GM19324 (cell line): ENCODE measurements around the gene RABGAP1L.
"Not testable (repeated sequence)": the region's sequence is repeated elsewhere in the genome, so short reads cannot be mapped to it uniquely, and the experiment has no call there.

ENCODE experiments used
- ATAC-seq: cut with Tn5 transposase; IDR thresholded peaks from one replicate; pipeline ENCODE4 v1.9.1; 2021; ENCODE audit warnings: mild to moderate bottlenecking, moderate library complexity; ENCODE audit not compliant: unreplicated experiment, low FRiP score

The RABGAP1L gene

DNA sequence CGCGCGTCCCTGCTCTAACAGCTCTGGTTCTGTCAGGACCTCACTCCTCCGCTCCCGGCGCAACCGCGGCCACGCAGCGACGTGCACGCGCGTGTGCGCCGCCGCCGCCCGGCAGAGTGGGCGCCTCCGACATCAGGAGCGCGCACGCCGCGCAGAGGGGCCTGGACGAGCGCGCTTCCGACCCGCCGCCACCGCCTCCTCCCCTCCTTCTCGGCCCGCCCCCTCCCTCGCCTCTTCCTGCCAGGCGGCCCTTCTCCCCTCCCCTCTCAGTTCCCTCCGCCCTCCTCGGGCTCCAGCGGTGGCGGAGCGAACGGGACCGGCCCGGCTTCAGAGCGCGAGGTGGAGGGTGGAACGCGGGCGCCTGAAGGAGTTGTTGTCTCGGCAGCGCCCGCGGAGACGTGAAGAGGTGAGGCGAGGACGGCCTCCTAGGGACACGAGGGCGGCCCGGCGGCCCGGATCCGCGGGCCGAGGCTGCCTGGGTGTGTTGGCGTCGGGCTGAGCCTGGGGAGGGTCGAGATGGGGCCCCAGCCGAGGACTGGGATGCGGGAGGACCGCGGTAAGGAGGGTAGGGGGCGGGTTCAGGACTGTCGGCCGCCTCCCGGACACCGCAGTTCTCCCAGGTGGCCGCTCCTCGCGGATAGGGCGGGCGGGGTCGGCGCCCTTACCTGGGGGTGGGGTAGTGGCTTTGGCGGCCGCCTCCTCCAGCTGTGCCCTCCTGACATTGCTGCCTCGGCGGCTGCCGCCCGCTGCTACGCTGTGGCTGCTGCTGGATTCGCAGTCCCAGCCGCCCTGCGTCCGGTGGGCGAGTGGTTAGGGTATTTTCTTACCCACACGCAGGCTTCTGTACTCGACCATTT lies at the start of gene RABGAP1L:
RABGAP1L (plus strand) TSS at position 269 of the 857 bp plus-strand sequence.
- peak; percentile 68 for ATAC-seq

DNA sequence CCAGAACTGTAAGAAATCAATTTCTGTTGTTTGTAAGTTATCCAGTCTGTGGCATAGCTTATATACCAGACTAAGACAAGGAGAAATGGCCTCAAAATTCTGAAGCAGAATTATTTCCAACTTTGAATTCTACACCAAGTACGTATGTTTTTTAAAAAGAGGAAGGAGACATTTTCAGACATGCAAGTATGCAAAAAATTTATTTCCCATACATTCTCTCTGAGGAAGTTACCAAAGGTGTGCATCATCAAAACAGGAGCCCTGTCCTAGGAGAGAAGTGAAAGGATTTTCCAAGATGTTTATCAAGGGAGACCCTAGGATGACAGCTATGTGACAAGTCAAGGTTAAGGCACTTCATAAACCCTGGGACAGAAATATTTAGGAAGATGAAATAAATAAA lies 49.3 kb upstream of the RABGAP1L start:
- no peak for ATAC-seq

DNA sequence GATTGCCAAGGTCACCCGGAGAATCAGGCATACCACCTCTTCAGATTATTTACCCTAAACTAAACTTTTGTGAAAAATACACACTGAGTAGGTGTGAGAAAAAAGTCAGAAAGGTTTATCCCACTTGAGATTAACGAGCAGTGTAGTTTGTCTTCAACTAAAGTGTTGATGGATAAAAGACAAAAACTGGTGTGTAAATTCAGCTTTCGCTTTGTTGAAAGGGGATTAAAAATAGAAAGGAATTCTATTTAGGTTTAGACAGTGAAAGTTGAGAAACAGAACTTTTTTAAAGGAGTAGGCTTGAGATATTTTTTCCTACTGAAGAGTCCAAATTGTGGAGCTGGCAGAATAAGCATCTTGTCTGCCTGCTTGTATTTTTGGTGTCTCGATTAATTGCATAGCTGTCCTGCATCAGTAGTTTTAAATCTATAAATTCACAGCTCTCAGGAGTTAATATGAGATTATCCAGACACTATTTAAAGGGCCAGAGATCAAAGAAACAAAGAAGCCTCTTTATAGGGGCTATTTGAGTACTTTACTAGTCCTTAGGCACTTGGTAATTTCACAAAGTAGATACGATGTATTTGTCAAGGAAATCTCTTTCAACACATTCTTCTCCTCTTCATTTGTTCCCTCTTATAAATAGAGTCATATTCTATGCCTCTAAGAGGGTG lies 46.7 kb upstream of the RABGAP1L start:
- ATAC-seq = no peak

DNA sequence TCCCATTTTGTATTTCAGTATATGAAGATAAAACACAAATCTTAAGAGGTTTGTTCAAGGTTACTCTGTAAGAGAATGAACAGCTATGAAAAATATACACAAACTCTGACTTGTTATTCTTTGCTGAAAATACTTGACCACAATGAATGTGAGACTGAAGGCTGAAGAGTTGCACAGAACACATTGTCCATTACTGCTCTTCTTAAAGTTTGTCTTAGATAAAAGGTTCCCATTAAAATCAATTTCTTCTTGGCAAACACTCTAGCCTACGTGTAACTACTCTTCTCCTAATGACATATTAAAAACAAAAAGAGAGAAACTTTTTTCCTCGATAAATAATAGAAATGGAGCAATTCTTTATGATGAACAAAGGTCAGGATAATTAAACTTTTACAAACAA lies 45.2 kb upstream of the RABGAP1L start:
- ATAC-seq = no peak

DNA sequence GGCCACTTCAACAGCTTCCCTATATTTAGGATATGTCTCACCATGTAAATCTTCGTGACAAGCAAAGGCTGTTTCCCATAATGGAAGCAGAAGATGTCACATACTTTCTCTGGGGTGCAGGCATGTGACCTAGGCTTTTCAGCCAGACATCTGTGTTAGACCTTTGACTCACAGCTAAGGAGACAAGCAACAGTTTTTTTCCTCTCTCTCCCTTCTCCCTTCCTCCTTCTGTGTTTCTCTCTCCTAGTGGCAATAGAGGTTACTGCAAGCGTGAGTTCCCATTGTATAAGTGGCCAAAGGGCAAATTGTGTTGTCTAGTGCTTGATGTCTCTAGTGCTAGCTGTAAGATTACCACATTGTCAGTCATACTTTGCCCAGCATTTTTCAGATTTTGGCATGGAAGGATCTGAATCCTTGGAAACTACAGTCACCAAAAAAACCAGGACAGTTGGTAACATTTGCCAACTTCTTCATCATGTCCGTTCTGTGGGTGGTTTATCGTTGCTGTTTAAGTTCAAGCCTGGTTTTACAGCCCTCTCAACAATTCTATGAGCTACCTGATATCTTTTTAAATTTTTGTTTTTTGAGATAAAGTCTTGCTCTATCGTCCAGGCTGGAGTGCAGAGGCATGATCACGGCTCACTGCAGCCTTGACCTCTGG lies 44.4 kb upstream of the RABGAP1L start:
- no peak for ATAC-seq

DNA sequence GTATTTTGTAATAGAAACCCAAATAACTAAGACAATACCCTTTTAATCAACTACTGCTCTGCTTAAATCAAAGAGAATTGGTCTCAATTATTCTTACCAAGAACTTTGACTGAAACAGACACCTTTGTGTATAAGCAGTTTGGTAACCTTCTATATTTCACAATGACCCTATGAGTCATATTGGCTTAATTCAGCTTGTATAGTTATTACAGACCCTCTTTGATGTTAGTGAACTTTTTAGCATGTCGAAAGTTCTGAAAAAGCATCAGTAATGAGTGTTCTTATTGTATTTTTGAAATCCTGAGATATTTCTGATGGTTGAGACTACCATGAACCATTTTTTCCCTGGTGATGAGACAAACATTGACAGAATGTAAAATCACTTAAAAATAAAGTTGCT lies 43.3 kb upstream of the RABGAP1L start:
- no peak for ATAC-seq

DNA sequence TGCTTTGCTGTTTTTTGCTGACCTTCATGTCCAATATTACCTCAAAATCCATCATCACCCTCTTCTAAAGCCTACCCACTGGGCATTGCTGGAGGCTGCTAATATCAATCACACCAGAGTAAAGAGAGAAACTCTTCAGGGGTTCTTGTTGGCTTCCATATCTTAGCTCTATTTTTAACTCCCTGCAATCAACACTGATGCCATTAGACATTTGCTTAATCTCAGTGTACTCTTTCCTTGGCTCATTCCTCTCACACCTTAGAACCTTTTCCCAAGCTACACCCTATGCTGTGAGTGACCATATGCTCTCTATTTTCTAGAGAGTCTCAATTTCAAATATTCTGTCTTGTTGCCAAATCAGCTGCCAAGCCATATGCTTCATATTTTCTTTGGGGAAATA lies 40.6 kb upstream of the RABGAP1L start:
- no peak for ATAC-seq

DNA sequence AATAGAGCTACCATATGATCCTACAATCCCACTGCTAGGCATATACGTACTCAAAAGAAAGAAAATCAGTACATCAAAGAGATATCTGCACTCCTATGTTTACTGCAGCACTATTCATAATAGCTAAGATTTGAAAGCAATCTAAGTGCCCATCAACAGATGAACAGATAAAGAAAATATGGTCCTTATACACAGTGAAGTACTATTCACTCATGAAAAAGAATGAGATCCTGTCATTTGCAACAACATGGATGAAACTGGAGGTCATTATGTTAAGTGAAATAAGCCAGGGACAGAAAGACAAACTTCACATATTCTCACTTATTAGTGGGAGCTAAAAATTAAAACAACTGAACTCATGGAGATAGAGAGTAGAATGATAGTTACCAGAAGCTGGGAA lies 37.0 kb upstream of the RABGAP1L start:
- ATAC-seq = not testable (repeated sequence)

DNA sequence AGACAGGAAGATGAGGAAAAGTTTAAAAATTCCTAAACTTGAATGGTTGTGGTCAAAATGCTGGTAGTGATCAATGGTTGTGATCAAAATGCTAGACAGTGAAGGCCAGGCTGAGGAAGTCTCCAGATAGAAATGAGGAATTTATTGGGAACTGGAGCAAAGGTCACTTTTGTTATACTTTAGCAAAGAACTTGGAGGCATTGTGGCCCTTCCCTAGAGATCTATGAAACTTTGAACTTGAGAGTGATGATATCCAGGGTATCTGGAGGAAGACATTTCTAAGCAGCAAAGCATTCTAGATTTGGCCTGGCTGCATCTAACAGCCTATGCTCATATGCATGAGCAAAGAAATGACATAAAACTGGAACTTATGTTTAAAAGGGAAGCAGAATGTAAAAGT lies 35.5 kb upstream of the RABGAP1L start:
- ATAC-seq = no peak

DNA sequence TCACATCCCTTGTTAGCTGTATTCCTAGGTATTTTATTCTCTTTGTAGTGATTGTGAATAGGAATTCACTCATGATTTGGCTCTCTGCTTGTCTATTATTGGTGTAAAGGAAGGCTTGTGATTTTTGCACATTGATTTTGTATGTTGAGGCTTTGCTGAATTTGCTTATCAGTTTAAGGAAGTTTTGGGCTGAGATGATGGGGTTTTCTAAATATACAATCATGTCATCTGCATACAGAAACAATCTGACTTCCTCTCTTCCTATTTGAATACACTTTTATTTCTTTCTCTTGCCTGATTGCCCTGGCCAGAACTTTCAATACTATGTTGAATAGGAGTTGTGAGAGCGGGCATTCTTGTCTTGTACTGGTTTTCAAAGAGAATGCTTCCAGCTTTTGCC lies 32.1 kb upstream of the RABGAP1L start:
- ATAC-seq = not testable (repeated sequence)

DNA sequence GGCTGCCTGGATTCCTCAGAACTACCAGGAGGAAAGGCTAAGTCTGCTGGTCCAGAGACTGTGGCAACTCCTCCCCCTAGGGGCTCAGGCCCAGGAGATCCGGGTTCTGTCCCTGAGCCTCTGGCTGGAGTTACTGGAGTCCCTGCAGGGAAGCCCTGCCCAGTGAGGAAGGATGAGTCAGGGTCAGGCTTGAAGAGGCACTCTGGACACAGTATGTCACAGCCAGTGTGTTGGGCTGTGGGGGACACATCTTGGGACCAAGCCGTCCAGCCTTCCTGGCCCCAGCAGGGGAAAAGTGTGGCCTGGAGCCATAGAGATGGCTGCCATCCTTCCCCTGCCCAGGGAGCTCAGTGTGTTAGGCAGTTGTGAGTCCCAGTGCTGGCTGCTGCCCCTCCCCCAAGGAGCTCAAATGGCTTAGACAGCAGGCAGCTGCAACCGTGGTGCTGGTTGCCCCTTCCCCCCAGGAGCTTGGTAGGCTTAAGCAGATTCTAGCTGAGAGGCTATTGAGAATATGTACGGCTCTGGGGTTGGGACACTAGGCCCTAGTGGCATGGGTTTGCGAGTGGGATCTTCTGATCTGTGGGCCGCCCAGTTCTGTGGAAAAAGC lies 28.2 kb upstream of the RABGAP1L start:
- ATAC-seq = no peak

DNA sequence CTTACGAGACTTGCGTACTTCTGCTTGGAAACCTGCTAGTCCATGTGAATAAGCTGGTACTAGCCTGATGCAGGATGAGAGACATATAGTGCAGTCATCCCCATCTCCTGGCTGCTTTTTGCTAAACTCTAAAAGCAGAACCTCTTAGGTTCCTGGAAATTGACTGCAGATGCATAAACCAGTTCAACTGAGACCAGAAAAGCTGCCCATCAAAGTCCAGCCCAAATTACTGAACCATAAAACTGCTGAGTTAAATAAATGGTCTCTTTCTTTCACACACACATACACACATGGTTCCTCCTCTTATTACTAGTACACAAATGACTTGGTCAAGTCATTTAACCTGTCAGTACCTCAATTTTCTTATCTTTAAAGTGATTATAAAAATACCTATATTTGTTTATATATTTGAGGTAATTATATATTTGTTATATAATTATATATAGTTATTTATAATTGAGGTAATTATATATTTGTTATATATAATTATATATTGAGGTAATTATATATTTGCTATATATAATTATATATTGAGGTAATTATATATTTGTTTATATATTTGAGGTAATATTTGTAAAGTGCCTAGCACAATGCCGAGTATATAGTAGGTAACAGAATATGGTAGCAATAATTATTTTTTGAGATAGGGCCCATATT lies 25.2 kb upstream of the RABGAP1L start:
- ATAC-seq = no peak

DNA sequence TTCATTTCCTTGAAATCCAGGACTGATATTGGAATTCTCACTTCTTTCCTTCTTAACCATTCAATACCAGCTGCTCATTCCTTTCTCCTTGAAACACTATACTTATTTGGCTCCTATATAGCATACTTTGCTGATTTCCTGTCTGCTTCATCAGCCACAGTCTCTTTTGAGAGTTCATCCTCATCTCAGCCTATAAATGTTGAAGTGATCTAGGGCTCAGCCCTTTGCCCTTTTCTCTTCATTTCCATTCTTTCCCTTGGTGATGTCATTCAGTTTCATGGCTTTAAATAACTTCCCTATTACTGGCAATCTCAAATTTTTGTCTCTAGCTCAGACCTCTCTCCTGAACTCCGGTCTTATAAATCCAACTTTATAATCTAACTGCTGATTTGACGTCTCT lies 24.1 kb upstream of the RABGAP1L start:
- ATAC-seq = no peak

DNA sequence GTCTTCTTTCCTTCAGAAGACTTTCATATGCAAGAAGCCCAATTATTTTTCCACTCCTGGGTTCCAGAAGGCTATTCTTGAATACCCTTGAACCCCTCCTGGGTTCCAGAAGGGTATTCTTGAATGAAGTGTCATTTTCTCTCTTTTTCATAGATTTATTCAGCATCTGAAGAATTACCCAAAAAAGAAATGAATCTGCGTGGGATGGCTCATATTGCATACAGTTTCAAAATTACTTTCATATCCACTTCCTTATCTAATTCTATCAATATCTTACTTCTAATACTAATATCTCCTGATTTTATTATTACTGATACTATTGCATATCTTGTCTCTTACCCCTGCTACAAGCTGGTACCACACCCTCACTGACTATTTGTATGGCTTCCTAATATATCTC lies 22.6 kb upstream of the RABGAP1L start:
- no peak for ATAC-seq

DNA sequence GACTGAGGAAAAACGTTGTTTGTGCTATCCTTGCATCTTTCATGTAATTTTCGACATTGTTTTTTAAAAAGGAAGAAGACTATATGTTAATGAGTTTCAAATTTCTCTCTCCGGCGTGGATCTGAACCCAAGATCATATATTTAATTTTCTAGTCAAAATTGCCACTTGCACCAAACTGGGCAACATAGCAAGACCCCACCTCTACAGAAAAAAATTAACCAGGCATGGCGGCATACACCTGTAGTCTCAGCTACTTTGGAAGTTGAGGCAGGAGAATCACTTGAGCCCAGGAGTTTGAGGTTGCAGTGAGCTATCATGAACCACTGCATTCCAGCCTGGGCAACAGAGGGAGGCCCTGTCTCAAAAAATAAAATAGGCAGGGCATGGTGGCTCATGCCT lies 16.5 kb upstream of the RABGAP1L start:
- ATAC-seq = no peak

DNA sequence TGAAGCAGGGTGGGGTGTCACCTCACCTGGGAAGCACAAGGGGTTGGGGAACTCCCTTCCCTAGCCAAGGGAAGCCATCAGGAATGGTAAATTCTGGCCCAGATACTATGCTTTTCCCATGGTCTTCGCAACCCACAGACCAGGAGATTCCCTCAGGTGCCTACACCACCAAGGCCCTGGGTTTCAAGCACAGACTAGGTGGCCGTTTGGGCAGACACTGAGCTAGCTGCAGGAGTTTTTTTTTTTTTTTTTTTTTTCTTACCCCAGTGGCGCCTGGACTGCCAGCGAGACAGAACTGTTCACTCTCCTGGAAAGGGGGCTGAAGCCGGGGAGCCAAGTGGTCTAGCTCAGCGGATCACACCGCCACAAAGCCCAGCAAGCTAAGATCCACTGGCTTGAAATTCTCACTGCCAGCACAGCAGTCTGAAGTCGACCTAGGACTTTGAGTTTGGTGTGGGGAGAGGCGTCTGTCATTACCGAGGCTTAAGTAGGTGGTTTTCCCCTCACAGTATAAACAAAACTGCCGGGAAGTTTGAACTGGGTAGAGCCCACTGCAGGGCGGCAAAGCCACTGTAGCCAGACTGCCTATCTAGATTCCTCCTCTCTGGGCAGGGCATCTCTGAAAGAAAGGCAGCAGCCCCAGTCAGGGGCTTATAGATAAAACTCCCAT lies 15.5 kb upstream of the RABGAP1L start:
- not testable (repeated sequence) for ATAC-seq

DNA sequence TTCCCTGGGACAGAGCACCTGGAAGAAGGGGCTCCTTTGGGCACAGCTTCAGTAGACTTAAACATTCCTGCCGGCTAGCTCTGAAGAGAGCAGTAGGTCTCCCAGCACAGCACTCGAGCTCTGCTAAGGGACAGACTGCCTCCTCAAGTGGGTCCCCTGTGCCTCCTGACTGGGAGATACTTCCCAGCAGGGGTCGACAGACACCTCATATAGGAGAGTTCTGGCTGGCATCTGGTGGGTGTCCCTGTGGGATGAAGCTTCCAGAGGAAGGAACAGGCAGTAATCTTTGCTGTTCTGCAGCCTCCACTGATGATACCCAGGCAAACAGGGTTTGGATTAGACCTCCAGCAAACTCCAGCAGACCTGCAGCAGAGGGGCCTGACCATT lies 14.9 kb upstream of the RABGAP1L start:
- not testable (repeated sequence) for ATAC-seq

DNA sequence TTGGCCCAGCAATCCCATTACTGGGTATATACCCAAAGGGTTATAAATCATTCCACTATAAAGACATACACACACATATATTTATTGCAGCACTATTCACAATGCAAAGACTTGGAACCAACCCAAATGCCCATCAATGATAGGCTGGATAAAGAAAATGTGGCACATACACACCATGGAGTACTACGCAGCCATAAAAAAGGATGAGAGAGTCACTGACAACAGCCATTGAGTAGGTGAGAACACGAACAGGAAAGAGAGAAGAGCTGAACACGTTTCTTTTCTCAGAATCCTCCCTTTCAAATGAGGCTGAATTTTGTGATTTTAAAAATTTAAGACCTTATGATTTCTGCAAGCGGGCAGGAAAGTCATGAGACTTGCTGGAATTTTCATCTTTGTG lies 10.1 kb upstream of the RABGAP1L start:
- no peak for ATAC-seq

DNA sequence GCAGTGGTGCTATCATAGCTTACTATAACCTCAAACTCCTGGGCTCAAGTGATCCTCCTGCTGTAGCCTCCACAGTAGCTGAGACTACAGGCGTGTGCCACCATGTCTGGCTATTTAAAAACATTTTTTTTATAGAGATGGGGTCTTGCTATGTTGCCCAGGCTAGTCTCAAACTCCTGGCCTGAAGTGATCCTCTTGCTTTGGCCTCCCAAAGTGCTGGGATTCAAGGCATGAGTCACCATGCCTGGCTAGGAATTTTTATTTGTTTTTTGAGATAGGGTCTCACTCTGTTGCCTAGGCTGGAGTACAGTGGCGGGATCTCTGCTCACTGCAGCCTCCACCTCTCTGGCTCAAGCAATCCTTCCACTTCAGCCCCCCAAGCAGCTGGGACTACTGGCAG lies 8.8 kb upstream of the RABGAP1L start:
- no peak for ATAC-seq

DNA sequence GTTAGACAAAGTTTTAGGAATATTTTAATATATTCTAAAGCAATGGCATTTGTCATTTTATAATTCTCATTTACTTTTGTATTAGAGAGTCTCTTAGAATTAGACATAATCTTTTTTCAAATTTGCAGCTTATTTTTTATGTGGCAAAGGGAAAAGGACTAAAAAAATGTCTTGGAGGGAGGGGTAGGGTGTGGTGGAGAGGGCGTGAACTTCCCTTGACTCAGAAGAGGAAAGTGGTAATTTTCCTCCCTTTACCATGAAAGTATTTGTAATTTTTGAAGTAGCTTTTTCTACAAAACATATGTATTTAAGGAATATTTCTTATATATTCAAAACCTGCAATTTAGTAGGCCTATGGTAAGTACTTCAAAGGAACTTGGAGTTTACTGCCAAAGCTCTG lies 6.9 kb upstream of the RABGAP1L start:
- ATAC-seq = no peak
